BLaER1 treated with 17β-estradiol and CSF1 and Interleukin-3, amounts not matched to agents 10 nM and 100 nM (cell line): ENCODE data around the gene SIM2.

ENCODE experiments used
- H3K27ac ChIP-seq, 11 experiments: shearing (Covaris generic); formaldehyde crosslinking; 2 replicates each; pipeline ENCODE4 v1.8.1; 2022
- H3K27me3 ChIP-seq, 11 experiments: shearing (Covaris generic); formaldehyde crosslinking; 2 replicates each; pipeline ENCODE4 v1.8.1; 2022
- H3K36me3 ChIP-seq, 11 experiments: shearing (Covaris generic); formaldehyde crosslinking; 2 replicates each; pipeline ENCODE4 v1.8.1; 2022
- H3K4me1 ChIP-seq, 10 experiments: shearing (Covaris generic); formaldehyde crosslinking; 2 replicates each; pipeline ENCODE4 v1.8.1; 2022
- H3K4me2 ChIP-seq, 11 experiments: shearing (Covaris generic); formaldehyde crosslinking; 2 replicates each; pipeline ENCODE4 v1.8.1; 2022
- H3K4me3 ChIP-seq, 10 experiments: shearing (Covaris generic); formaldehyde crosslinking; 2 replicates each; pipeline ENCODE4 v1.8.1; 2022
- H3K9ac ChIP-seq, 11 experiments: shearing (Covaris generic); formaldehyde crosslinking; 2 replicates each; pipeline ENCODE4 v1.8.1; 2022
- H3K9me3 ChIP-seq, 11 experiments: shearing (Covaris generic); formaldehyde crosslinking; replicated peaks in 1 of 11; 2 replicates each; pipeline ENCODE4 v1.8.1; 2022
- H4K20me1 ChIP-seq, 11 experiments: shearing (Covaris generic); formaldehyde crosslinking; 2 replicates each; pipeline ENCODE4 v1.8.1; 2022
- Cebpa-rat ChIP-seq, 11 experiments: shearing (Covaris generic); IDR thresholded peaks; 2 replicates each; pipeline ENCODE4 v1.8.1; 2022

The SIM2 gene

GRCh38 chr21:36713746-36714145 lies 14.8 kb downstream of the SIM2 start:
- peaks cover 0 to 20% (median 0%) of the 10 kb centered on the region in 10 experiments; a peak in 4 of 20 replicates for H3K4me1 ChIP-seq
- H4K20me1 ChIP-seq = peaks cover 0 to 40% (median 18%) of the 10 kb centered on the region in 11 experiments; a peak in 16 of 22 replicates
- peaks cover 0 to 8% (median 0%) of the 10 kb centered on the region in 11 experiments; a peak in 8 of 22 replicates for H3K9me3 ChIP-seq
- H3K27ac ChIP-seq = no peak overlapping the region
- no peak overlapping the region for H3K4me2 ChIP-seq
- H3K9ac ChIP-seq = no peak overlapping the region
- no peak for TF ChIP-seq Cebpa-rat (IDR thresholded peaks at IDR 0.05)
- peaks cover 81 to 100% (median 97%) of the 10 kb centered on the region in 11 experiments for H3K27me3 ChIP-seq
- no peak overlapping the region for H3K4me3 ChIP-seq
- H3K36me3 ChIP-seq = no peaks in the 10 kb centered on the region

GRCh38 chr21:36716387-36716786 lies 17.5 kb downstream of the SIM2 start:
- H3K4me1 ChIP-seq = peaks cover 0 to 10% (median 0%) of the 10 kb centered on the region in 10 experiments; a peak in 1 of 20 replicates
- peaks cover 0 to 14% (median 0%) of the 10 kb centered on the region in 11 experiments; a peak in 1 of 22 replicates for H4K20me1 ChIP-seq
- H3K9ac ChIP-seq = no peak overlapping the region
- H3K4me3 ChIP-seq = no peak overlapping the region
- no peak for TF ChIP-seq Cebpa-rat (IDR thresholded peaks at IDR 0.05)
- no peak overlapping the region for H3K4me2 ChIP-seq
- H3K9me3 ChIP-seq = no peaks in the 10 kb centered on the region
- no peak overlapping the region for H3K27ac ChIP-seq
- peaks cover 55 to 80% (median 72%) of the 10 kb centered on the region in 11 experiments for H3K27me3 ChIP-seq
- H3K36me3 ChIP-seq = no peaks in the 10 kb centered on the region

GRCh38 chr21:36716836-36717235 lies 17.9 kb downstream of the SIM2 start:
- no peak overlapping the region for H3K27ac ChIP-seq
- no peak overlapping the region for H3K4me3 ChIP-seq
- peaks cover 0 to 10% (median 0%) of the 10 kb centered on the region in 10 experiments; a peak in 1 of 20 replicates for H3K4me1 ChIP-seq
- no peaks in the 10 kb centered on the region for H3K9me3 ChIP-seq
- H4K20me1 ChIP-seq = peaks cover 0 to 13% (median 0%) of the 10 kb centered on the region in 11 experiments; a peak in 1 of 22 replicates
- peak overlapping the region in 2 of 11 experiments; percentile 2 to 28; a peak in 2 of 22 replicates for H3K4me2 ChIP-seq
- H3K36me3 ChIP-seq = no peaks in the 10 kb centered on the region
- TF ChIP-seq Cebpa-rat (IDR thresholded peaks at IDR 0.05) = no peak
- H3K27me3 ChIP-seq = peaks cover 50 to 76% (median 67%) of the 10 kb centered on the region in 11 experiments
- no peak overlapping the region for H3K9ac ChIP-seq

- Histone ChIP-seq H3K27me3 (peaks cover 39 to 64% (median 56%) of the 10 kb centered on the region in 11 experiments), H4K20me1 (peaks cover 0 to 6% (median 0%) of the 10 kb centered on the region in 11 experiments; a peak in 1 of 22 replicates), H3K9ac (no peak overlapping the region), H3K36me3 (no peaks in the 10 kb centered on the region), H3K9me3 (no peaks in the 10 kb centered on the region), H3K27ac (no peak overlapping the region), H3K4me2 (no peak overlapping the region), H3K4me1 (peaks cover 0 to 10% (median 0%) of the 10 kb centered on the region in 10 experiments; a peak in 1 of 20 replicates), H3K4me3 (no peak overlapping the region)
- TF ChIP-seq Cebpa-rat (IDR thresholded peaks at IDR 0.05) = no peak
Observed at GRCh38 chr21:36717976-36718375, 19.1 kb downstream of the SIM2 start.

- no peak for TF ChIP-seq Cebpa-rat (IDR thresholded peaks at IDR 0.05)
- peaks cover 0 to 10% (median 0%) of the 10 kb centered on the region in 10 experiments; a peak in 1 of 20 replicates for H3K4me1 ChIP-seq
- no peaks in the 10 kb centered on the region for H3K9me3 ChIP-seq
- H3K4me2 ChIP-seq = no peak overlapping the region
- H3K4me3 ChIP-seq = no peak overlapping the region
- H4K20me1 ChIP-seq = 0 out of 22 replicates have a peak, but pooled peaks cover 0 to 6% (median 0%) of the 10 kb centered on the region in 11 experiments
- no peak overlapping the region for H3K9ac ChIP-seq
- no peak overlapping the region for H3K27ac ChIP-seq
- H3K36me3 ChIP-seq = no peaks in the 10 kb centered on the region
- peaks cover 28 to 54% (median 45%) of the 10 kb centered on the region in 11 experiments for H3K27me3 ChIP-seq
Observed at GRCh38 chr21:36718951-36719501, 20.1 kb downstream of the SIM2 start.

- H3K4me3 ChIP-seq = no peak overlapping the region
- no peak overlapping the region for H3K9ac ChIP-seq
- H3K27ac ChIP-seq = no peak overlapping the region
- peaks cover 22 to 48% (median 39%) of the 10 kb centered on the region in 11 experiments for H3K27me3 ChIP-seq
- H3K4me1 ChIP-seq = peaks cover 0 to 10% (median 0%) of the 10 kb centered on the region in 10 experiments; a peak in 1 of 20 replicates
- H3K9me3 ChIP-seq = no peaks in the 10 kb centered on the region
- no peak overlapping the region for H3K4me2 ChIP-seq
- H4K20me1 ChIP-seq = 0 out of 22 replicates have a peak, but pooled peaks cover 0 to 4% (median 0%) of the 10 kb centered on the region in 11 experiments
- H3K36me3 ChIP-seq = no peaks in the 10 kb centered on the region
- no peak for TF ChIP-seq Cebpa-rat (IDR thresholded peaks at IDR 0.05)
Observed at GRCh38 chr21:36719614-36720013, 20.7 kb downstream of the SIM2 start.

- Histone ChIP-seq H4K20me1 (no peaks in the 10 kb centered on the region), H3K4me1 (peaks cover 0 to 9% (median 0%) of the 10 kb centered on the region in 10 experiments; a peak in 1 of 20 replicates), H3K9me3 (no peaks in the 10 kb centered on the region), H3K27me3 (peaks cover 4 to 26% (median 17%) of the 10 kb centered on the region in 11 experiments; a peak in 18 of 22 replicates), H3K4me3 (no peak overlapping the region), H3K27ac (no peak overlapping the region), H3K4me2 (no peak overlapping the region), H3K9ac (no peak overlapping the region), H3K36me3 (no peaks in the 10 kb centered on the region)
- no peak for TF ChIP-seq Cebpa-rat (IDR thresholded peaks at IDR 0.05)
Observed at GRCh38 chr21:36721817-36722216, 22.9 kb downstream of the SIM2 start.

- Histone ChIP-seq H3K27ac (no peak overlapping the region), H3K4me3 (no peak overlapping the region), H3K27me3 (peaks cover 0 to 18% (median 9%) of the 10 kb centered on the region in 11 experiments; a peak in 14 of 22 replicates), H3K4me1 (0 out of 20 replicates have a peak, but pooled peaks cover 0 to under 1% (median 0%) of the 10 kb centered on the region in 10 experiments), H4K20me1 (no peaks in the 10 kb centered on the region), H3K9ac (no peak overlapping the region), H3K36me3 (no peaks in the 10 kb centered on the region), H3K9me3 (no peaks in the 10 kb centered on the region), H3K4me2 (no peak overlapping the region)
- no peak for TF ChIP-seq Cebpa-rat (IDR thresholded peaks at IDR 0.05)
Observed at GRCh38 chr21:36722370-36723368, 23.8 kb downstream of the SIM2 start.
